Measurements from ENCODE around the gene PLA2G4A.

PLA2G4A gene

GRCh38 chr1:186978596-186979556 is 150.1 kb downstream of the PLA2G4A start:
- DNase-seq = no peak

DNA sequence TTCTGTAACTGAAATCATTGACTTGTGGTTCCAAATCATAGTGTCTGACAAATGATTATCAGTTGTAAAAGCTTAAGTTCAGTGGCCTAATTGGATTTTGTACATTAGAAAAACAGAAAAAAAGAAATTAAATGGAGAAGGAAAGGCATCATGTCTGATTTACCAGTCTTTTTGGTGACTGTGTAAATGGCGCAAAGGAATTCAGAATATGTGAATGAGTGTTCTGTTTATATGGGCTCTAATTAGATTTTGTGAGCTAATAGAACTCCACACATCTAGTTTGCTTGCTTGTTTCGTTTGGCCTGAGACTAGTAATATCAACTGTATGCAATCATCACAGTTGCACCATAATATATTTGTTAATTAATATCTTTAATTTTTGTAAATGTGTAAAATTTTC is 151.7 kb downstream of the PLA2G4A start:
- no peak for DNase-seq

- DNase-seq = no peak
Observed at GRCh38 chr1:186982116-186982515, 153.4 kb downstream of the PLA2G4A start.

GRCh38 chr1:186983327-186983726 is 154.6 kb downstream of the PLA2G4A start:
- DNase-seq = peak; percentile 51

GRCh38 chr1:186984959-186985358 is 156.2 kb downstream of the PLA2G4A start:
- no peak for DNase-seq

- peak; percentile 70 for DNase-seq
Observed at GRCh38 chr1:186985889-186986491, 157.2 kb downstream of the PLA2G4A start.

DNA sequence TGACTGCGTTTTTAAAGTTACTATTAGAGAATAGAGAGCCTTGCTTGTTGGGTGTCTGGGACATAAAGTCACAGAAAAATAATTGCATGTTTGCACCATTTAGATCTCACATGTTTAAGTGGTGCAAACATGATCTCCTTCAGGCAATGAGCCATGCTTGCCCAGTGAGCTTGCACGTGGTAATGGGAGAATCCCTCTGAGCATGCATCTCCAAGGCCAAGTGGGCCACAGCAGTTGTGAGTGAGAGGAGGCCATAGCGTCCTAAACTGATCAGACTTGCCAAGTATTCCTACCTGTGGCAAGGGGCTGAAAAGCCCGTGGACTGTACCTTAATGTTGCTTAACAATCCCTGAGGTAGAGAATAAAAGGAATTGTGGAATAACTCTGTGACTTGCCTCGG is 158.3 kb downstream of the PLA2G4A start:
- no peak for DNase-seq

DNA sequence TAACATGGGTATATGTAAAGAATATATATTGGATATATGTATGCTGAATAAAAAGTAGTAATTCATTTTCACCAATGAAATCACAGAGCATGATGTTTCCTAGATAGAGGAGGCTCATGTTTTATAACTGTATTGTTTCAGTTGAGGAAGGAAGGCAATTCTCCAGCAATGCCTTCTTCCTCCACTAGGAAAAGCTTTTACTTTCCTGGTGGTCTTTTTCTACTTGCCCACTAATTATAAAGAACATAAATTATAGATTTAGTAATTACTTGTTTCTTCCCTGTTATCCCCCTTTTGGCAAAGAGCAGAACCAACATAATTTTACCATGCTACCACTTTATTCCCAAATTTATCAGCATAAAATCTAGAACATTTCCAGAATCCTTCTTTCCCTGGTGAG is 159.0 kb downstream of the PLA2G4A start:
- DNase-seq = no peak

GRCh38 chr1:186993996-186994395 is 165.2 kb downstream of the PLA2G4A start:
- DNase-seq = no peak

GRCh38 chr1:186994897-186995296 is 166.1 kb downstream of the PLA2G4A start:
- DNase-seq = no peak

GRCh38 chr1:186996816-186997215 is 168.1 kb downstream of the PLA2G4A start:
- DNase-seq = no peak

- no peak for DNase-seq
Observed at GRCh38 chr1:186997877-186998276, 169.1 kb downstream of the PLA2G4A start.

- DNase-seq = no peak
Observed at GRCh38 chr1:186999506-186999905, 170.8 kb downstream of the PLA2G4A start.

GRCh38 chr1:187001198-187001889 is 172.6 kb downstream of the PLA2G4A start:
- DNase-seq = peak; percentile 90

GRCh38 chr1:187003353-187003752 is 174.6 kb downstream of the PLA2G4A start:
- DNase-seq = no peak

- no peak for DNase-seq
Observed at GRCh38 chr1:187006896-187007295, 178.1 kb downstream of the PLA2G4A start.

DNA sequence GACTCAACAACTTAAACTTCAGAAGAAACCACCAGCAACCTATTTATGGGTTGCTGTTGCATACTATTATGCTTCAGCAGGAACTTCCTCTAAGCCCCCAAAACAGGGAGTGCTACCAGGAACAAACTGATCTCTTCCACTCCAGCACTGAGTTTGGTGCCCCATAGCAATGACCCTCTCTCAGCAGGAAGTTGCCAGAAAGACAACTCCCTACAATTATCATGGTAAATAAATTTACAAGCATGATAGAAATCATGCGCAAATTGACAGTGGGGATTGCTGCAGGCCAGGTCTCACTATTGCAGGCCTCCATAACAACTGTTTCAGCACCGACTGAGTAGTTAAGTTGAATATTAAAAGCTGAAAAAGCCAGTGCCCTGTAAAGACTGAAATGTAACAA is 180.6 kb downstream of the PLA2G4A start:
- no peak for DNase-seq

- no peak for DNase-seq
Observed at GRCh38 chr1:187010571-187011309, 182.0 kb downstream of the PLA2G4A start.

DNA sequence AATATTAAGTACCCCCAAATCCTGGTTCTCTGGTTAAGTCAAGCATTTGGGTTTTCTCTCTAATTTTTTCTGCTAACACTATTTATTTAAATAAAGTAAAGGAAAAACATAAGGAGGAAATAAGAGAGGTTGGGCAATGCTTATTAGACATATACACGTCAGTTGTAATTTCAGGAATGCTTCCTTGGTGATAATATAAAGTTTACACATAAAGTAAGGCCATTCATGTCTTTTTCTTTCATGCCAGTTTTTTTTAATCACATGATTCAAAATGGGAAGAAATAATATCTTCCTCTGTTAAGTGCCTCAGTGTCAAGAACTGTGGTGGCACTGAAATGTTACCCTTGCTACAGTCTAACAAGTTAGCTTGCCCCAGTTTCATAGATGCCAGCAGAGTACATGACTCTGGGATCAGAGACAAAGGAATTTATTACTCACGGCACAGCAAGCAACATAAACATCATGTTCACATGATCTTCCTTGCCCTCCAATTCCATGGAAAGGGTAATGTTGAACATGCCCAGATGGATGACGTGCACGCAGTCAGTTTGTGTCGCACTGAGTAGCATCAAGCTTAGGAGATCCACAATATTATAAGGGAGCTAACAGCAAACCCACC is 184.9 kb downstream of the PLA2G4A start:
- no peak for DNase-seq

DNA sequence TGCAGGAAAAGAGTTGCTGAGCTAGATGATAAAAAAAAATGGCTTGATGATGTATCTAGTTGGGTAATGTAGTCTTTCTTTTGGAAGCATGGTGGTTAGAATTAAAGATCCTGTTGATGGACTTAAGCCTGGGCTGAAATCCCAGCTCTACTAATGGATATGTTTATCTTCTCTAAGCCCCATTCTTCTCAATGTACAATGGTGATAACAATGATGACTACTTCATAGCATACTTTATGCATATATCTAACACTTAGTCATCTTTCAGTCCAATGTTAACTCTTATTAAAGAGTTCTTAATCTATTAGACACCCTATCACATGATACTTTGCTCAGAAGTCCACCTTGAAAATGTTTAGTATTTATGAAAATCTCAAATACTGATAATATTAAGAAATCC is 189.5 kb downstream of the PLA2G4A start:
- no peak for DNase-seq

GRCh38 chr1:187027253-187027652 is 198.5 kb downstream of the PLA2G4A start:
- no peak for DNase-seq

DNA sequence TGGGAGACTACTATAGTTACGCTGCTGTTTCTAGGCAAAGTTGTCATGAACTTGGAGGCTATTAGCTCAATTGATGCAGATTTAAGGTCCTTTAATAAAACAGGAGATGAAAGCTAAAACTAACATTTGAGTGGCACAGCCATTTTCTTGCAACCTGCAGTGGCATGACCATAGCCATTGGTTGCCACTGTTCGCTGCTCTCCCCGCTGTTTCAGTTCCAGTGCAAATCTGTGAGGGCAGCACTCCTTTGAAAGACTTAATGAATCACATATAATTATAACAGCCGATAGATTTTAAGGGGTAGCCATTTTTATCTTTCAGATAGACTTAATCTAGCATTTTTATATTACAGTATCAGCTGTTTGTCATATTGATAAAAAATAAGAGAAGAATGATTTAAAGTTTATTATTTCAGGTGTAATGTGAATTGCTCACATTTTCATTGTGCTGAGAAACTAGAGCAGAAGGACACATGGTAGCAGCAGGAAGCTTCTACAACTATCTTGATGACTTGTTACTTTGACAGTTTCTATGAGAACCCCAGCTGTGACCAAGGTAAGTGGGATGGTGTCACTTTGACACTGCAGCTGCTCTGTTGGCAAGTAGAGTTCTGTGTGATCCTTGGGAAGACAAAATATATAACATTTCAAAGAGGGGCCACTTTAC is 203.7 kb downstream of the PLA2G4A start:
- no peak for DNase-seq

All from fibroblast of skin of scalp (primary cell).